ENCODE results near the gene ST3GAL2. TPM values are rescaled to one million over a fixed set of nuclear protein-coding genes. Genes with fewer than 3 reads are reported as not detected.

The ST3GAL2 gene
- 2.6 and 3.2 TPM in 2 replicates for total RNA-seq

GRCh38 chr16:70438969-70439862, at the start of gene ST3GAL2:
TSS of gene ST3GAL2 (minus strand) at chr16:70439100. CDS start at chr16:70398530, 40,570 bp downstream.
- FAIRE-seq: no peak
- no peaks in the 10 kb centered on the region for H3K36me3 ChIP-seq (ENCODE audit: control insufficient read depth, insufficient read depth, low read length)
- no peak for TF ChIP-seq CTCF (IDR thresholded peaks at IDR 0.05; ENCODE audit: insufficient read depth, low read length, severe bottlenecking)
- H3K27me3 ChIP-seq (ENCODE audit: control insufficient read depth, insufficient read depth, low read length): no peaks in the 10 kb centered on the region
- DNase-seq (ENCODE audit: low read depth): peak; percentile 61
- H3K4me3 ChIP-seq (ENCODE audit: low read depth, low read length): peak within 1 kb of the TSS; percentile 58

- H3K36me3 ChIP-seq (ENCODE audit: control insufficient read depth, insufficient read depth, low read length): peaks cover 18% of the 10 kb centered on the region
- no peak overlapping the region for H3K4me3 ChIP-seq (ENCODE audit: low read depth, low read length)
- H3K27me3 ChIP-seq (ENCODE audit: control insufficient read depth, insufficient read depth, low read length): no peaks in the 10 kb centered on the region
- no peak for FAIRE-seq
- TF ChIP-seq CTCF (IDR thresholded peaks at IDR 0.05; ENCODE audit: insufficient read depth, low read length, severe bottlenecking): no peak
- DNase-seq (ENCODE audit: low read depth): no peak
Measured at GRCh38 chr16:70484867-70485266, 46.0 kb upstream of the ST3GAL2 start.

GRCh38 chr16:70483426-70483825, 44.5 kb upstream of the ST3GAL2 start:
- Histone ChIP-seq H3K27me3 (ENCODE audit: control insufficient read depth, insufficient read depth, low read length) (no peaks in the 10 kb centered on the region), H3K36me3 (ENCODE audit: control insufficient read depth, insufficient read depth, low read length) (peaks cover 21% of the 10 kb centered on the region)
- FAIRE-seq: peak; percentile 7

GRCh38 chr16:70482624-70483023, 43.7 kb upstream of the ST3GAL2 start:
- Histone ChIP-seq H3K36me3 (ENCODE audit: control insufficient read depth, insufficient read depth, low read length) (peaks cover 23% of the 10 kb centered on the region), H3K4me3 (ENCODE audit: low read depth, low read length) (no peak overlapping the region), H3K27me3 (ENCODE audit: control insufficient read depth, insufficient read depth, low read length) (no peaks in the 10 kb centered on the region)
- FAIRE-seq (peak; percentile 18), DNase-seq (ENCODE audit: low read depth) (no peak)
- no peak for TF ChIP-seq CTCF (IDR thresholded peaks at IDR 0.05; ENCODE audit: insufficient read depth, low read length, severe bottlenecking)

More at GRCh38 chr16:70483426-70483825, 44.5 kb upstream of the ST3GAL2 start:
- DNase-seq (ENCODE audit: low read depth): no peak
- no peak for TF ChIP-seq CTCF (IDR thresholded peaks at IDR 0.05; ENCODE audit: insufficient read depth, low read length, severe bottlenecking)
- no peak overlapping the region for H3K4me3 ChIP-seq (ENCODE audit: low read depth, low read length)

GRCh38 chr16:70481929-70482536, 43.1 kb upstream of the ST3GAL2 start:
- Histone ChIP-seq H3K4me3 (ENCODE audit: low read depth, low read length) (no peak overlapping the region), H3K27me3 (ENCODE audit: control insufficient read depth, insufficient read depth, low read length) (no peaks in the 10 kb centered on the region), H3K36me3 (ENCODE audit: control insufficient read depth, insufficient read depth, low read length) (peaks cover 23% of the 10 kb centered on the region)
- FAIRE-seq (no peak), DNase-seq (ENCODE audit: low read depth) (peak; percentile 29)
- TF ChIP-seq CTCF (IDR thresholded peaks at IDR 0.05; ENCODE audit: insufficient read depth, low read length, severe bottlenecking): no peak

Data from bronchial epithelial cell (primary cell).